HEK293 (cell line): ENCODE measurements around the gene ECI1.

Experiments used
- CTCF ChIA-PET: fragments of 350-600 bp; formaldehyde crosslinking; extraction: SDS; loops from one replicate; lab custom pipeline; 2021; ENCODE audit warnings: antibody characterized with exemption; lab: Yijun Ruan, JAX
- POLR2A ChIA-PET: fragments of 300-600 bp; formaldehyde crosslinking; extraction: SDS; loops from one replicate; lab custom pipeline; 2020; ENCODE audit warnings: antibody characterized with exemption, inconsistent platforms; lab: Yijun Ruan, JAX
- H3K27ac ChIP-seq: fragments of 200-500 bp; sonication (Bioruptor generic); 2 replicates; pipeline ENCODE4 v1.5.1; 2014; ENCODE audit warnings: low read depth, low read length, control low read depth, inconsistent platforms; ENCODE audit errors: extremely low read depth
- H3K36me3 ChIP-seq, 2 experiments: fragments of 200-500 bp in 1 of 2; sonication (Bioruptor generic) in 1 of 2; 1 replicate in 1 of 2; 2 replicates in 1 of 2; pipeline ENCODE4 v1.5.1; 2014 to 2017; ENCODE audit warnings: inconsistent platforms in 2 of 2, low read length in 2 of 2; ENCODE audit not compliant: control insufficient read depth in 2 of 2, insufficient read depth in 1 of 2
- H3K4me1 ChIP-seq: fragments of 200-500 bp; sonication (Bioruptor generic); 2 replicates; pipeline ENCODE4 v1.5.1; 2014; ENCODE audit warnings: mild to moderate bottlenecking, low read length, inconsistent platforms; ENCODE audit not compliant: control insufficient read depth, insufficient read depth
- H3K4me3 ChIP-seq: 2 replicates; pipeline ENCODE4 v1.5.1; 2011; ENCODE audit warnings: low read depth, mild to moderate bottlenecking, control low read depth, low read length, moderate library complexity
- H3K9me3 ChIP-seq: fragments of 200-500 bp; sonication (Bioruptor generic); 2 replicates; pipeline ENCODE4 v1.5.1; 2014; ENCODE audit warnings: low read depth, low read length, inconsistent platforms; ENCODE audit not compliant: control insufficient read depth, insufficient read depth
- EGR2 ChIP-seq: fragments of 450-650 bp; formaldehyde crosslinking; IDR thresholded peaks from 2 replicates; pipeline ENCODE4 v1.5.1; 2016; ENCODE audit warnings: low read depth, missing biosample characterization, missing genetic modification characterization
- ELK4 ChIP-seq: IDR thresholded peaks from 2 replicates; pipeline ENCODE4 v1.6.1; 2011; ENCODE audit warnings: mild to moderate bottlenecking, low read depth, low read length, borderline replicate concordance
- KLF16 ChIP-seq: fragments of 450-650 bp; formaldehyde crosslinking; IDR thresholded peaks from 2 replicates; pipeline ENCODE4 v1.5.1; 2017; ENCODE audit warnings: missing biosample characterization, missing genetic modification characterization
- KLF17 ChIP-seq: fragments of 450-650 bp; formaldehyde crosslinking; IDR thresholded peaks from 2 replicates; pipeline ENCODE4 v1.5.1; 2016; ENCODE audit warnings: missing biosample characterization, missing genetic modification characterization
- PRDM1 ChIP-seq: fragments of 450-650 bp; formaldehyde crosslinking; IDR thresholded peaks from 2 replicates; pipeline ENCODE4; 2016; ENCODE audit warnings: missing biosample characterization, missing genetic modification characterization
- SALL2 ChIP-seq: fragments of 450-650 bp; formaldehyde crosslinking; IDR thresholded peaks from 2 replicates; pipeline ENCODE4 v1.5.0; 2017; ENCODE audit warnings: missing biosample characterization, mild to moderate bottlenecking, missing genetic modification characterization, borderline replicate concordance
- YY2 ChIP-seq: fragments of 450-650 bp; formaldehyde crosslinking; IDR thresholded peaks from 2 replicates; pipeline ENCODE4 v1.5.1; 2016; ENCODE audit warnings: missing biosample characterization, missing genetic modification characterization
- ZNF24 ChIP-seq: fragments of 450-650 bp; formaldehyde crosslinking; IDR thresholded peaks from 2 replicates; pipeline ENCODE4 v1.5.1; 2016; ENCODE audit warnings: missing biosample characterization, missing genetic modification characterization
- ZNF341 ChIP-seq: fragments of 450-650 bp; formaldehyde crosslinking; IDR thresholded peaks from 2 replicates; pipeline ENCODE4; 2016; ENCODE audit warnings: low read depth, missing biosample characterization, missing genetic modification characterization
- ZNF548 ChIP-seq: fragments of 450-650 bp; formaldehyde crosslinking; IDR thresholded peaks from 2 replicates; pipeline ENCODE4 v1.5.1; 2016; ENCODE audit warnings: missing biosample characterization, missing genetic modification characterization
- ZNF571 ChIP-seq: fragments of 450-650 bp; formaldehyde crosslinking; IDR thresholded peaks from 2 replicates; pipeline ENCODE4 v1.5.0; 2017; ENCODE audit warnings: missing biosample characterization, missing genetic modification characterization
- ZNF596 ChIP-seq: fragments of 450-650 bp; IDR thresholded peaks from 2 replicates; pipeline ENCODE4 v1.5.0; 2018; ENCODE audit warnings: missing biosample characterization, mild to moderate bottlenecking, missing genetic modification characterization, moderate library complexity
- ZNF600 ChIP-seq: fragments of 450-650 bp; formaldehyde crosslinking; IDR thresholded peaks from 2 replicates; pipeline ENCODE4 v1.5.1; 2016; ENCODE audit warnings: missing biosample characterization, missing genetic modification characterization
- ZNF639 ChIP-seq: fragments of 450-650 bp; formaldehyde crosslinking; IDR thresholded peaks from 2 replicates; pipeline ENCODE4 v1.5.1; 2016; ENCODE audit warnings: missing biosample characterization, missing genetic modification characterization
- ZSCAN16 ChIP-seq: fragments of 450-650 bp; formaldehyde crosslinking; IDR thresholded peaks from 2 replicates; pipeline ENCODE4 v1.5.1; 2016; ENCODE audit warnings: missing biosample characterization, missing genetic modification characterization
- TF ChIP-seq, protein P1 (sequence below): fragments of 450-650 bp; formaldehyde crosslinking; IDR thresholded peaks from 2 replicates; pipeline ENCODE4 v1.5.1; 2016; ENCODE audit warnings: missing biosample characterization, missing genetic modification characterization
- TF ChIP-seq, protein P2 (sequence below): fragments of 450-650 bp; formaldehyde crosslinking; IDR thresholded peaks from 2 replicates; pipeline ENCODE4 v1.5.1; 2016; ENCODE audit warnings: missing biosample characterization, missing genetic modification characterization, borderline replicate concordance
- TF ChIP-seq, protein P3 (sequence below): sonication (generic); formaldehyde crosslinking; IDR thresholded peaks from 2 replicates; pipeline ENCODE4 v1.8.1; 2022; ENCODE audit warnings: mild to moderate bottlenecking, moderate library complexity, missing genetic modification reagents

Gene ECI1

DNA sequence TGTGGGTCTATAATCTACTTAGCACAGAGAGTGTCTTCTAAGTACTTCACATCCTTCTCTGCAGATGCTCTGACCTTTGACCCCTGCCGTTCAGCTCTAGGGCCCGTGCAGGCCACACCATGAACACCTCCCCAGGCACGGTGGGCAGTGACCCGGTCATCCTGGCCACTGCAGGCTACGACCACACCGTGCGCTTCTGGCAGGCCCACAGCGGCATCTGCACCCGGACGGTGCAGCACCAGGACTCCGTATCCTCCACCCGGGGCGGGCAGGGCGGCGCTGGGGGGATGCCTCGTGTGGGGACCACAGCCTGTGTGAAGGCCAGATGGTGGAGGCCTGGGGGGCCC lies 45.4 kb downstream of the ECI1 start (continued):
- TF ChIP-seq, protein P1, sequence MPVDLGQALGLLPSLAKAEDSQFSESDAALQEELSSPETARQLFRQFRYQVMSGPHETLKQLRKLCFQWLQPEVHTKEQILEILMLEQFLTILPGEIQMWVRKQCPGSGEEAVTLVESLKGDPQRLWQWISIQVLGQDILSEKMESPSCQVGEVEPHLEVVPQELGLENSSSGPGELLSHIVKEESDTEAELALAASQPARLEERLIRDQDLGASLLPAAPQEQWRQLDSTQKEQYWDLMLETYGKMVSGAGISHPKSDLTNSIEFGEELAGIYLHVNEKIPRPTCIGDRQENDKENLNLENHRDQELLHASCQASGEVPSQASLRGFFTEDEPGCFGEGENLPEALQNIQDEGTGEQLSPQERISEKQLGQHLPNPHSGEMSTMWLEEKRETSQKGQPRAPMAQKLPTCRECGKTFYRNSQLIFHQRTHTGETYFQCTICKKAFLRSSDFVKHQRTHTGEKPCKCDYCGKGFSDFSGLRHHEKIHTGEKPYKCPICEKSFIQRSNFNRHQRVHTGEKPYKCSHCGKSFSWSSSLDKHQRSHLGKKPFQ = no peak
- TF ChIP-seq KLF16 (tag by site-specific recombination) = peak; percentile 13; the same call in 1 of the 2 replicates
- no peak for TF ChIP-seq PRDM1 (tag by site-specific recombination)
- TF ChIP-seq, protein P2, sequence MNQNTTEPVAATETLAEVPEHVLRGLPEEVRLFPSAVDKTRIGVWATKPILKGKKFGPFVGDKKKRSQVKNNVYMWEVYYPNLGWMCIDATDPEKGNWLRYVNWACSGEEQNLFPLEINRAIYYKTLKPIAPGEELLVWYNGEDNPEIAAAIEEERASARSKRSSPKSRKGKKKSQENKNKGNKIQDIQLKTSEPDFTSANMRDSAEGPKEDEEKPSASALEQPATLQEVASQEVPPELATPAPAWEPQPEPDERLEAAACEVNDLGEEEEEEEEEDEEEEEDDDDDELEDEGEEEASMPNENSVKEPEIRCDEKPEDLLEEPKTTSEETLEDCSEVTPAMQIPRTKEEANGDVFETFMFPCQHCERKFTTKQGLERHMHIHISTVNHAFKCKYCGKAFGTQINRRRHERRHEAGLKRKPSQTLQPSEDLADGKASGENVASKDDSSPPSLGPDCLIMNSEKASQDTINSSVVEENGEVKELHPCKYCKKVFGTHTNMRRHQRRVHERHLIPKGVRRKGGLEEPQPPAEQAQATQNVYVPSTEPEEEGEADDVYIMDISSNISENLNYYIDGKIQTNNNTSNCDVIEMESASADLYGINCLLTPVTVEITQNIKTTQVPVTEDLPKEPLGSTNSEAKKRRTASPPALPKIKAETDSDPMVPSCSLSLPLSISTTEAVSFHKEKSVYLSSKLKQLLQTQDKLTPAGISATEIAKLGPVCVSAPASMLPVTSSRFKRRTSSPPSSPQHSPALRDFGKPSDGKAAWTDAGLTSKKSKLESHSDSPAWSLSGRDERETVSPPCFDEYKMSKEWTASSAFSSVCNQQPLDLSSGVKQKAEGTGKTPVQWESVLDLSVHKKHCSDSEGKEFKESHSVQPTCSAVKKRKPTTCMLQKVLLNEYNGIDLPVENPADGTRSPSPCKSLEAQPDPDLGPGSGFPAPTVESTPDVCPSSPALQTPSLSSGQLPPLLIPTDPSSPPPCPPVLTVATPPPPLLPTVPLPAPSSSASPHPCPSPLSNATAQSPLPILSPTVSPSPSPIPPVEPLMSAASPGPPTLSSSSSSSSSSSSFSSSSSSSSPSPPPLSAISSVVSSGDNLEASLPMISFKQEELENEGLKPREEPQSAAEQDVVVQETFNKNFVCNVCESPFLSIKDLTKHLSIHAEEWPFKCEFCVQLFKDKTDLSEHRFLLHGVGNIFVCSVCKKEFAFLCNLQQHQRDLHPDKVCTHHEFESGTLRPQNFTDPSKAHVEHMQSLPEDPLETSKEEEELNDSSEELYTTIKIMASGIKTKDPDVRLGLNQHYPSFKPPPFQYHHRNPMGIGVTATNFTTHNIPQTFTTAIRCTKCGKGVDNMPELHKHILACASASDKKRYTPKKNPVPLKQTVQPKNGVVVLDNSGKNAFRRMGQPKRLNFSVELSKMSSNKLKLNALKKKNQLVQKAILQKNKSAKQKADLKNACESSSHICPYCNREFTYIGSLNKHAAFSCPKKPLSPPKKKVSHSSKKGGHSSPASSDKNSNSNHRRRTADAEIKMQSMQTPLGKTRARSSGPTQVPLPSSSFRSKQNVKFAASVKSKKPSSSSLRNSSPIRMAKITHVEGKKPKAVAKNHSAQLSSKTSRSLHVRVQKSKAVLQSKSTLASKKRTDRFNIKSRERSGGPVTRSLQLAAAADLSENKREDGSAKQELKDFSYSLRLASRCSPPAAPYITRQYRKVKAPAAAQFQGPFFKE (tag by site-specific recombination) = 0 out of 2 replicates have a peak, but pooled peaks have one; percentile 39
- TF ChIP-seq, protein P3, sequence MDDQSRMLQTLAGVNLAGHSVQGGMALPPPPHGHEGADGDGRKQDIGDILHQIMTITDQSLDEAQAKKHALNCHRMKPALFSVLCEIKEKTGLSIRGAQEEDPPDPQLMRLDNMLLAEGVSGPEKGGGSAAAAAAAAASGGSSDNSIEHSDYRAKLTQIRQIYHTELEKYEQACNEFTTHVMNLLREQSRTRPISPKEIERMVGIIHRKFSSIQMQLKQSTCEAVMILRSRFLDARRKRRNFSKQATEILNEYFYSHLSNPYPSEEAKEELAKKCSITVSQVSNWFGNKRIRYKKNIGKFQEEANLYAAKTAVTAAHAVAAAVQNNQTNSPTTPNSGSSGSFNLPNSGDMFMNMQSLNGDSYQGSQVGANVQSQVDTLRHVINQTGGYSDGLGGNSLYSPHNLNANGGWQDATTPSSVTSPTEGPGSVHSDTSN (CRISPR knock-in tag) = peak; percentile 56; the same call in 1 of the 2 replicates
- 0 out of 2 replicates have a peak, but pooled peaks have one; percentile 18 for TF ChIP-seq KLF17
- TF ChIP-seq ZNF571 = no peak

GRCh38 chr16:2205104-2205966 lies 46.1 kb downstream of the ECI1 start, which contains the start of gene MLST8:
MLST8 (plus strand) TSS chr16:2205454; CDS start chr16:2206086, 632 bp downstream.
- Histone ChIP-seq H3K36me3 (peaks cover 0 to 35% of the 10 kb centered on the region in 2 experiments; a peak in 1 of 3 replicates), H3K27ac (peak within 1 kb of the TSS; percentile 90), H3K4me1 (no peaks in the 10 kb centered on the region), H3K4me3 (peak within 1 kb of the TSS; percentile 96), H3K9me3 (no peaks in the 10 kb centered on the region)
- POLR2A ChIA-PET = interaction anchor here (0.6 to 4.3 kb wide), 10 partner anchors 9 to 262 kb away, joined by 3 to 22 read pairs (median 4); partner anchors contain the start of genes DNASE1L2, PGP, TBL3 and TRAF7
- CTCF ChIA-PET = interaction anchor here (0.5 to 1.7 kb wide), 2 partner anchors 11 to 49 kb away, joined by 3 to 6 read pairs; no protein-coding TSS in a partner anchor
- TF ChIP-seq ZNF639 (tag by site-specific recombination) (peak; percentile 61), EGR2 (tag by site-specific recombination) (peak; percentile 77), ZNF600 (tag by site-specific recombination) (peak; percentile 93), YY2 (peak; percentile 76; the same call in 1 of the 2 replicates), ZNF548 (tag by site-specific recombination) (no peak), ZSCAN16 (tag by site-specific recombination) (no peak), ZNF596 (tag by site-specific recombination) (peak; percentile 10; the same call in 1 of the 2 replicates), ZNF24 (tag by site-specific recombination) (peak; percentile 43; the same call in 1 of the 2 replicates), SALL2 (tag by site-specific recombination) (no peak; the same call in 1 of the 2 replicates), ELK4 (no peak), ZNF341 (tag by site-specific recombination) (peak; percentile 99)
